AG04450 (cell line): ENCODE data around the gene SECISBP2. TPM values are rescaled to one million over a fixed set of nuclear protein-coding genes. Genes with fewer than 3 reads are reported as not detected.
A peak's percentile ranks its signal among the peaks of the same experiment; 100 is the strongest.

ENCODE experiments used
- CTCF ChIA-PET: fragments of 300-600, 350-600 bp; formaldehyde crosslinking; extraction: SDS; loops from one replicate; lab custom pipeline; 2022; ENCODE audit warnings: antibody characterized with exemption, inconsistent platforms; lab: Charles Lee
- POLR2A ChIA-PET: fragments of 350-600 bp; formaldehyde crosslinking; extraction: SDS; loops from one replicate; lab custom pipeline; 2021; ENCODE audit warnings: antibody characterized with exemption, inconsistent platforms; lab: Yijun Ruan, JAX
- DNase-seq: peaks from one replicate; pipeline ENCODE4 v3.0.0-alpha.2; 2011; ENCODE audit warnings: low read depth, low spot score
- H3K27ac ChIP-seq: one replicate; pipeline ENCODE4 v1.5.1; 2012; ENCODE audit warnings: low read depth, low read length, control low read depth
- H3K27me3 ChIP-seq: one replicate; pipeline ENCODE4 v1.6.0; 2012; ENCODE audit warnings: low read length; ENCODE audit not compliant: control insufficient read depth, insufficient read depth
- H3K4me3 ChIP-seq: 2 replicates; pipeline ENCODE4 v1.5.1; 2011; ENCODE audit warnings: mild to moderate bottlenecking, low read depth, low read length, control low read depth
- H3K9me3 ChIP-seq: 2 replicates; pipeline ENCODE4 v1.5.1; 2012; ENCODE audit warnings: low read length; ENCODE audit not compliant: control insufficient read depth, insufficient read depth
- CTCF ChIP-seq: IDR thresholded peaks from 2 replicates; pipeline ENCODE4 v1.5.1; 2011; ENCODE audit warnings: low read depth, low read length, control low read depth, inconsistent platforms
- polyA plus RNA-seq: library from polyadenylated mRNA; depleted of rRNA; stranded (reverse); fragments of >200 nt; gene quantifications from 2 replicates; pipeline ENCODE4 v1.2.3, GENCODE V29; 2011

Gene SECISBP2
- polyA plus RNA-seq, 1 experiment = 26.3 TPM

DNA sequence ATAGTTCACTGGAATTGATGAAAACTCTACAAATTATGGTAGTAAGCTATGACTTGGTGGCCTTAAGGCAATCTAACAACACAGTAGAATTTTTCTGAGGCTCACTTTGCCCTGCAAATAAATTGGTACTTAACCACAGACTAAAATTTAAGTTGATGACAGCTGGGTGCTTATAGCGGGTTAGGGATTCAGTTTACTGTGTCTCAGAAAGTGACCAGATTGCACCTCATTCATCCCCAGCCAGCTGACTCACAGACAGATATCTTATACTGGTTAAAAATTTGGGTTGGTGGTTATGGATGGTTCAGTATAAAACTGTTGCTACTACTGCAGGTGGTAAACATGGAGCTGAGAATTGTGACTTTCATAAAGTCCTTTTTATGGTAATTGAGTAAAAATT lies 4.5 kb upstream of the SECISBP2 start:
- Histone ChIP-seq H3K27me3 (no peaks in the 10 kb centered on the region), H3K27ac (no peak overlapping the region), H3K4me3 (peak overlapping the region; percentile 82), H3K9me3 (no peaks in the 10 kb centered on the region)
- CTCF ChIA-PET = interaction anchor here (1.1 to 2.9 kb wide), 2 partner anchors 235 to 263 kb away, joined by 3 to 9 read pairs; no protein-coding TSS in a partner anchor
- TF ChIP-seq CTCF = no peak
- DNase-seq = no peak
- POLR2A ChIA-PET = interaction anchor here (0.6 kb wide), 2 partner anchors 134 to 159 kb away, joined by 3 to 5 read pairs; no protein-coding TSS in a partner anchor

GRCh38 chr9:89314955-89315354 lies 3.3 kb upstream of the SECISBP2 start:
- H3K27me3 ChIP-seq = no peaks in the 10 kb centered on the region
- ChIA-PET CTCF (no interaction called here), POLR2A (no interaction called here)
- TF ChIP-seq CTCF = no peak
- no peak overlapping the region for H3K27ac ChIP-seq
- no peaks in the 10 kb centered on the region for H3K9me3 ChIP-seq
- no peak for DNase-seq
- H3K4me3 ChIP-seq = peak overlapping the region; percentile 8; the same call in 1 of the 2 replicates

GRCh38 chr9:89315482-89315881 lies 2.8 kb upstream of the SECISBP2 start:
- no peak for DNase-seq
- TF ChIP-seq CTCF = no peak
- CTCF ChIA-PET = no interaction called here
- Histone ChIP-seq H3K9me3 (no peaks in the 10 kb centered on the region), H3K27me3 (no peaks in the 10 kb centered on the region), H3K4me3 (no peak overlapping the region), H3K27ac (no peak overlapping the region)
- POLR2A ChIA-PET = no interaction called here

- no peak for TF ChIP-seq CTCF
- Histone ChIP-seq H3K9me3 (no peaks in the 10 kb centered on the region), H3K27ac (no peak overlapping the region), H3K4me3 (no peak overlapping the region), H3K27me3 (no peaks in the 10 kb centered on the region)
- DNase-seq = no peak
- CTCF ChIA-PET = interaction anchor here (2.2 kb wide), 1 partner anchor 232 kb away, joined by 21 read pairs; no protein-coding TSS in a partner anchor
- POLR2A ChIA-PET = no interaction called here
These were observed 1.0 kb upstream of the SECISBP2 start for GRCh38 chr9:89317282-89317681.

DNA sequence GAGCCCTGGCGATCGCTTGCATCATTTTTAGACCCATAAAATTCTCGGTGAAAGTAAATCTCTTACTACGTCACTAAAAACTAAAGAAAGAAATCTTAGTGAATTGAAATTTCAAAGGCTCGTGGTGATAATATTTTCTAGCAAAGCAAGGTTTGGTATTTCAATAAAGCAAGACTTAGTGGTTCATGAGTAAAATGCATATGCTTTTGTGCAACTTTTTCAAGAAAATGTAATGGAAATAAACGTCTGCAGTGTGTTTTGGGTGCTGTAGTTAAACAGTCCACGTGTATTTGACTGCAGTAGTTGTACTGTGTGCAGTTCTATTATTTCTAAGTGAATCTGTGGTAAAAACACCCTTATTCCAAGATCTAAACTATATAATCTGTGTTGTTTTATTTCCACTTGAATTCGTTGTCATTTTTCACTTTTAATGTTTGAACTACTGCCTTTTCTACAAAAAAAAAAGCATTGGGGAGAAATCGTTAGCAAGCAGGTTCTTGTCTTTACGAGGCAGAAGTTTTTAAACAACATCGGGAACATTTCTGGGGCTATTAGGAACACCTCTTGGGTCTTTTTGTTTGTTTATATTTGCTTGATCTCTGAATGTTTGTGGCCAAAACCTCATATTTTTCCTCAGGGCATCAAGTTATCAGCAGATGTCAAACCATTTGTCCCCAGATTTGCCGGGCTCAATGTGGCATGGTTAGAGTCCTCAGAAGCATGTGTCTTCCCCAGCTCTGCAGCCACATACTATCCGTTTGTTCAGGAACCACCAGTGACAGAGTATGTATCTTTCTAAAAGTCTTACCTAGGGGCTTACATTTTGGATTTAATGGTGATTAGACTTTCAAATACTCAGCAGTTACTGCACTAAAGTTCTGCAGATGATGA lies 960 bp downstream of the SECISBP2 start:
- ChIA-PET CTCF (interaction anchor here (0.6 to 10.0 kb wide), 15 partner anchors 10 to 257 kb away, joined by 3 to 68 read pairs (median 3); no protein-coding TSS in a partner anchor), POLR2A (interaction anchor here (0.6 to 1.0 kb wide), 3 partner anchors 9 to 230 kb away, joined by 3 to 7 read pairs (median 3); partner anchors contain the start of gene CKS2)
- Histone ChIP-seq H3K4me3 (peak overlapping the region; percentile 71), H3K27me3 (no peaks in the 10 kb centered on the region), H3K27ac (peak overlapping the region; percentile 97), H3K9me3 (no peaks in the 10 kb centered on the region)
- no peak for DNase-seq
- TF ChIP-seq CTCF = no peak
